Stomach smooth muscle (tissue), 2 donors: Measurements from ENCODE around the gene AKR1C2.
"Not testable (repeated sequence)": the region's sequence is repeated elsewhere in the genome, so short reads cannot be mapped to it uniquely, and the experiment has no call there.

Source experiments
- H3K27ac ChIP-seq: one replicate; pipeline ENCODE4 v1.7.0; 2013; ENCODE audit warnings: mild to moderate bottlenecking, low read length, inconsistent platforms
- H3K27me3 ChIP-seq, 2 donors: one replicate each; pipeline ENCODE4 v1.7.0; 2013; ENCODE audit warnings: low read length in 2 of 2; ENCODE audit not compliant: insufficient read depth in 2 of 2, control insufficient read depth in 1 of 2
- H3K36me3 ChIP-seq, 2 donors: one replicate each; pipeline ENCODE4 v1.7.0; 2013; ENCODE audit warnings: low read length in 2 of 2; ENCODE audit not compliant: control insufficient read depth in 2 of 2, insufficient read depth in 2 of 2
- H3K4me1 ChIP-seq: one replicate; pipeline ENCODE4 v1.7.0; 2013; ENCODE audit warnings: low read length; ENCODE audit not compliant: control insufficient read depth, insufficient read depth
- H3K4me3 ChIP-seq, 2 donors: one replicate each; pipeline ENCODE4 v1.7.0; 2013; ENCODE audit warnings: low read length in 2 of 2
- H3K9ac ChIP-seq, 2 donors: one replicate each; pipeline ENCODE4 v1.7.0; 2013; ENCODE audit warnings: low read length in 2 of 2, mild to moderate bottlenecking in 1 of 2
- H3K9me3 ChIP-seq, 2 donors: one replicate each; pipeline ENCODE4 v1.7.0; 2013; ENCODE audit warnings: low read length in 2 of 2; ENCODE audit not compliant: control insufficient read depth in 2 of 2
- donor health status: healthy.
- donor health status: Pancreatic carcinoma.

AKR1C2 gene

GRCh38 chr10:4941540-4942330 is 61.9 kb downstream of the AKR1C2 start:
- Histone ChIP-seq H3K9ac (no peak overlapping the region), H3K36me3 (no peaks in the 10 kb centered on the region), H3K27ac (peak overlapping the region; percentile 53)

GRCh38 chr10:4940909-4941308 is 62.7 kb downstream of the AKR1C2 start:
- not testable (repeated sequence) for H3K27me3 ChIP-seq, H3K4me3 ChIP-seq, H3K9me3 ChIP-seq, H3K27ac ChIP-seq, H3K9ac ChIP-seq, H3K36me3 ChIP-seq
- H3K4me1 ChIP-seq: peaks cover 12% of the 10 kb centered on the region

More at GRCh38 chr10:4941540-4942330, 61.9 kb downstream of the AKR1C2 start:
- H3K4me1 ChIP-seq: peaks cover 12% of the 10 kb centered on the region
- H3K27me3 ChIP-seq: no peaks in the 10 kb centered on the region
- no peak overlapping the region for H3K4me3 ChIP-seq
- no peaks in the 10 kb centered on the region for H3K9me3 ChIP-seq

- not testable (repeated sequence) for H3K27me3 ChIP-seq, H3K36me3 ChIP-seq, H3K9ac ChIP-seq, H3K4me3 ChIP-seq, H3K27ac ChIP-seq, H3K9me3 ChIP-seq
- H3K4me1 ChIP-seq: peaks cover 12% of the 10 kb centered on the region
Measured at GRCh38 chr10:4940073-4940428, 63.6 kb downstream of the AKR1C2 start.

GRCh38 chr10:4939224-4940072 is 64.2 kb downstream of the AKR1C2 start:
- Histone ChIP-seq H3K4me3 (no peak overlapping the region), H3K9ac (no peak overlapping the region), H3K27ac (no peak overlapping the region), H3K4me1 (peaks cover 12% of the 10 kb centered on the region), H3K27me3 (no peaks in the 10 kb centered on the region), H3K9me3 (no peaks in the 10 kb centered on the region), H3K36me3 (no peaks in the 10 kb centered on the region)
